K562 (cell line): ENCODE measurements around the gene SLC5A5. TPM values are rescaled to one million over a fixed set of nuclear protein-coding genes. Genes with fewer than 3 reads are reported as not detected.

Experiments used
- ARID4B ChIP-seq: sonication (generic); formaldehyde crosslinking; IDR thresholded peaks from 2 replicates; pipeline ENCODE4 v1.8.0; 2022; ENCODE audit warnings: mild to moderate bottlenecking, missing genetic modification reagents
- BHLHE40 ChIP-seq: IDR thresholded peaks from 2 replicates; pipeline ENCODE4 v1.6.1; 2011; ENCODE audit warnings: low read length, improper control_type of control experiment
- HINFP ChIP-seq: fragments of 450-650 bp; conservative IDR thresholded peaks from 2 replicates; pipeline ENCODE4 v1.6.1; 2016; ENCODE audit warnings: missing genetic modification characterization, low read depth, mild to moderate bottlenecking, control low read depth, missing compliant biosample characterization
- HNRNPH1 ChIP-seq: fragments of 200-400 bp; formaldehyde crosslinking; optimal IDR thresholded peaks from 2 replicates; pipeline ENCODE3; 2017; ENCODE audit warnings: low read depth, mild to moderate bottlenecking, low read length, moderate library complexity
- NFE2 ChIP-seq: IDR thresholded peaks from 2 replicates; pipeline ENCODE4 v1.6.1; 2014; ENCODE audit warnings: antibody characterized with exemption, low read depth
- NFRKB ChIP-seq: fragments of 450-650 bp; IDR thresholded peaks from 2 replicates; pipeline ENCODE4 v1.6.1; 2016; ENCODE audit warnings: low read depth
- PATZ1 ChIP-seq: fragments of 250-450 bp; sonication (Bioruptor Pico); IDR thresholded peaks from 2 replicates; pipeline ENCODE4 v1.5.0; 2020; ENCODE audit warnings: mild to moderate bottlenecking, borderline replicate concordance
- SMARCE1 ChIP-seq: fragments of 450-650 bp; IDR thresholded peaks from 2 replicates; pipeline ENCODE4 v1.7.1; 2016; ENCODE audit warnings: mild to moderate bottlenecking
- SPI1 ChIP-seq: IDR thresholded peaks from 2 replicates; pipeline ENCODE4 v1.6.1; 2011; ENCODE audit warnings: low read depth, low read length, control low read depth, borderline replicate concordance
- TEAD1 ChIP-seq, 2 experiments: fragments of 450-650 bp in 1 of 2; sonication (generic) in 1 of 2; formaldehyde crosslinking; IDR thresholded peaks; 2 replicates each; pipeline versions ENCODE4 v1.4.0 to v1.8.0; 2020 to 2022; ENCODE audit warnings: mild to moderate bottlenecking in 2 of 2, missing genetic modification reagents in 1 of 2
- TEAD2 ChIP-seq: fragments of 450-650 bp; IDR thresholded peaks from 2 replicates; pipeline ENCODE4 v1.6.1; 2016; ENCODE audit warnings: missing genetic modification characterization, control low read depth, missing compliant biosample characterization
- U2AF2 ChIP-seq: fragments of 200-400 bp; formaldehyde crosslinking; optimal IDR thresholded peaks from 2 replicates; pipeline ENCODE3; 2017; ENCODE audit warnings: low read depth, mild to moderate bottlenecking, low read length
- ZNF165 ChIP-seq: fragments of 250-450 bp; sonication (Bioruptor Pico); IDR thresholded peaks from 2 replicates; pipeline ENCODE4 v1.4.0; 2020; ENCODE audit warnings: borderline replicate concordance
- ZNF592 ChIP-seq: fragments of 450-650 bp; IDR thresholded peaks from 2 replicates; pipeline ENCODE4 v1.6.1; 2017; ENCODE audit warnings: antibody characterized with exemption, mild to moderate bottlenecking
- polyA plus RNA-seq, 8 experiments: library from polyadenylated mRNA; depleted of rRNA in 4 of 8; stranded (reverse) in 5 of 8; unstranded in 3 of 8; fragments of >200 nt; fragmentation: Nextera tagmentation in 2 of 8; fragmentation: Illumina TruSeq in 1 of 8; extraction: Ambion mirVana in 2 of 8; extraction: Trizol in 1 of 8; gene quantifications; 2 replicates each; pipeline versions ENCODE4 v1.2.1 to v1.2.3, GENCODE V29; 2011 to 2014; ENCODE audit warnings: inconsistent platforms in 1 of 8, missing spikeins in 1 of 8
- total RNA-seq, 7 experiments: library from RNA; depleted of rRNA in 6 of 7; stranded (reverse); fragments of >200 nt in 6 of 7; fragmentation: Illumina TruSeq in 2 of 7; extraction: Trizol in 2 of 7; gene quantifications; 2 replicates each; pipeline versions ENCODE4 v1.2.1 to v1.2.3, GENCODE V29; 2011 to 2021; ENCODE audit warnings: low replicate concordance in 1 of 7

SLC5A5 gene
- total and polyA plus RNA-seq, 9 of the 15 experiments (the other 6 are each of a cell fraction or from before 2014, with no cell fraction given): 0.10 to 0.73 (median 0.23) TPM

- TF ChIP-seq ZNF592 (no peak), NFE2 (no peak; the same call in 1 of the 2 replicates), ARID4B (CRISPR knock-in tag) (peak; percentile 97), U2AF2 (no peak), TEAD1 (CRISPR knock-in tag; IDR thresholded peaks at IDR 0.05) (peak in 1 of 2 experiments; percentile 93; a peak in 2 of 4 replicates), PATZ1 (no peak), TEAD2 (tag) (no peak), ZNF165 (CRISPR knock-in tag) (peak; percentile 89; the same call in 1 of the 2 replicates), HINFP (tag) (peak; percentile 78; the same call in 1 of the 2 replicates), SMARCE1 (no peak), SPI1 (0 out of 2 replicates have a peak, but pooled peaks have one; percentile 10), BHLHE40 (0 out of 2 replicates have a peak, but pooled peaks have one; percentile 10), NFRKB (peak; percentile 76; the same call in 1 of the 2 replicates), HNRNPH1 (no peak)
Observed at GRCh38 chr19:17932485-17933338, 61.0 kb downstream of the SLC5A5 start, which contains the start of gene CCDC124 (continued).
